ENCODE data around the gene WNT3.
"Not testable (repeated sequence)": the region's sequence is repeated elsewhere in the genome, so short reads cannot be mapped to it uniquely, and the experiment has no call there.

WNT3 gene

GRCh38 chr17:46848534-46848933, 30.0 kb upstream of the WNT3 start:
- H3K36me3 Mint-ChIP-seq (ENCODE audit: low read depth) = no peaks in the 10 kb centered on the region
- peaks cover 15% of the 10 kb centered on the region for H3K4me1 Mint-ChIP-seq (ENCODE audit: low read depth)
- H3K27me3 Mint-ChIP-seq = peaks cover 75% of the 10 kb centered on the region
- peaks cover 3% of the 10 kb centered on the region for H3K9me3 Mint-ChIP-seq
- no peak overlapping the region for H3K4me3 Mint-ChIP-seq
- no peak overlapping the region for H3K27ac Mint-ChIP-seq
- intact Hi-C loops (cut with micrococcal nuclease) = no loop called here

- Mint-ChIP-seq H3K9me3 (peaks cover 13% of the 10 kb centered on the region), H3K4me3 (no peak overlapping the region), H3K4me1 (ENCODE audit: low read depth) (peaks cover 15% of the 10 kb centered on the region), H3K36me3 (ENCODE audit: low read depth) (no peaks in the 10 kb centered on the region), H3K27ac (no peak overlapping the region), H3K27me3 (peaks cover 73% of the 10 kb centered on the region)
- intact Hi-C loops (cut with micrococcal nuclease) = no loop called here
Measured at GRCh38 chr17:46847204-46848191, 29.0 kb upstream of the WNT3 start.

GRCh38 chr17:46842835-46843234, 24.3 kb upstream of the WNT3 start:
- H3K9me3 Mint-ChIP-seq = peaks cover 14% of the 10 kb centered on the region
- no peaks in the 10 kb centered on the region for H3K36me3 Mint-ChIP-seq (ENCODE audit: low read depth)
- peaks cover 6% of the 10 kb centered on the region for H3K4me1 Mint-ChIP-seq (ENCODE audit: low read depth)
- no peak overlapping the region for H3K4me3 Mint-ChIP-seq
- H3K27ac Mint-ChIP-seq = no peak overlapping the region
- H3K27me3 Mint-ChIP-seq = peaks cover 55% of the 10 kb centered on the region
- intact Hi-C loops (cut with micrococcal nuclease) = loop anchor here (1.0 kb wide), 1 partner anchor 97 kb away; no protein-coding TSS in a partner anchor

GRCh38 chr17:46841561-46842379, 23.3 kb upstream of the WNT3 start:
- no peaks in the 10 kb centered on the region for H3K36me3 Mint-ChIP-seq (ENCODE audit: low read depth)
- H3K4me1 Mint-ChIP-seq (ENCODE audit: low read depth) = peaks cover 6% of the 10 kb centered on the region
- intact Hi-C loops (cut with micrococcal nuclease) = loop anchor here (1.0 kb wide), 1 partner anchor 99 kb away; no protein-coding TSS in a partner anchor
- H3K27ac Mint-ChIP-seq = no peak overlapping the region
- peaks cover 14% of the 10 kb centered on the region for H3K9me3 Mint-ChIP-seq
- peaks cover 48% of the 10 kb centered on the region for H3K27me3 Mint-ChIP-seq
- no peak overlapping the region for H3K4me3 Mint-ChIP-seq

- H3K27ac Mint-ChIP-seq; H3K36me3 Mint-ChIP-seq (ENCODE audit: low read depth); intact Hi-C loops (cut with micrococcal nuclease); H3K4me3 Mint-ChIP-seq: not testable (repeated sequence)
- H3K9me3 Mint-ChIP-seq = peaks cover 14% of the 10 kb centered on the region
- H3K4me1 Mint-ChIP-seq (ENCODE audit: low read depth) = peaks cover 12% of the 10 kb centered on the region
- H3K27me3 Mint-ChIP-seq = peaks cover 51% of the 10 kb centered on the region
Measured at GRCh38 chr17:46840596-46840995, 22.1 kb upstream of the WNT3 start.

- H3K27me3 Mint-ChIP-seq = peaks cover 45% of the 10 kb centered on the region
- intact Hi-C loops (cut with micrococcal nuclease) = no loop called here
- H3K4me3 Mint-ChIP-seq = no peak overlapping the region
- no peaks in the 10 kb centered on the region for H3K36me3 Mint-ChIP-seq (ENCODE audit: low read depth)
- H3K9me3 Mint-ChIP-seq = peaks cover 14% of the 10 kb centered on the region
- peaks cover 12% of the 10 kb centered on the region for H3K4me1 Mint-ChIP-seq (ENCODE audit: low read depth)
- no peak overlapping the region for H3K27ac Mint-ChIP-seq
Measured at GRCh38 chr17:46839211-46839610, 20.7 kb upstream of the WNT3 start.

GRCh38 chr17:46837521-46837920, 19.0 kb upstream of the WNT3 start:
- Mint-ChIP-seq H3K4me1 (ENCODE audit: low read depth) (peaks cover 12% of the 10 kb centered on the region), H3K36me3 (ENCODE audit: low read depth) (no peaks in the 10 kb centered on the region), H3K9me3 (peaks cover under 1% of the 10 kb centered on the region), H3K4me3 (no peak overlapping the region), H3K27ac (no peak overlapping the region), H3K27me3 (peaks cover 41% of the 10 kb centered on the region)
- intact Hi-C loops (cut with micrococcal nuclease) = no loop called here

- Mint-ChIP-seq H3K36me3 (ENCODE audit: low read depth) (no peaks in the 10 kb centered on the region), H3K4me1 (ENCODE audit: low read depth) (peaks cover 9% of the 10 kb centered on the region), H3K9me3 (no peaks in the 10 kb centered on the region), H3K27me3 (peaks cover 40% of the 10 kb centered on the region), H3K27ac (no peak overlapping the region), H3K4me3 (no peak overlapping the region)
- intact Hi-C loops (cut with micrococcal nuclease) = no loop called here
Measured at GRCh38 chr17:46836500-46836899, 18.0 kb upstream of the WNT3 start.

GRCh38 chr17:46834846-46835245, 16.4 kb upstream of the WNT3 start:
- H3K27ac Mint-ChIP-seq = no peak overlapping the region

GRCh38 chr17:46833840-46834208, 15.3 kb upstream of the WNT3 start:
- H3K4me3 Mint-ChIP-seq = no peak overlapping the region
- H3K9me3 Mint-ChIP-seq = no peaks in the 10 kb centered on the region
- H3K4me1 Mint-ChIP-seq (ENCODE audit: low read depth) = peaks cover 5% of the 10 kb centered on the region
- no peaks in the 10 kb centered on the region for H3K36me3 Mint-ChIP-seq (ENCODE audit: low read depth)
- intact Hi-C loops (cut with micrococcal nuclease) = no loop called here
- peaks cover 25% of the 10 kb centered on the region for H3K27me3 Mint-ChIP-seq
- no peak overlapping the region for H3K27ac Mint-ChIP-seq

More at GRCh38 chr17:46834846-46835245, 16.4 kb upstream of the WNT3 start:
- no peak overlapping the region for H3K4me3 Mint-ChIP-seq
- H3K4me1 Mint-ChIP-seq (ENCODE audit: low read depth) = peaks cover 5% of the 10 kb centered on the region
- intact Hi-C loops (cut with micrococcal nuclease) = no loop called here
- H3K36me3 Mint-ChIP-seq (ENCODE audit: low read depth) = no peaks in the 10 kb centered on the region
- no peaks in the 10 kb centered on the region for H3K9me3 Mint-ChIP-seq
- H3K27me3 Mint-ChIP-seq = peaks cover 26% of the 10 kb centered on the region

- no peak overlapping the region for H3K27ac Mint-ChIP-seq
- H3K4me3 Mint-ChIP-seq = no peak overlapping the region
- intact Hi-C loops (cut with micrococcal nuclease) = no loop called here
- no peaks in the 10 kb centered on the region for H3K9me3 Mint-ChIP-seq
- H3K36me3 Mint-ChIP-seq (ENCODE audit: low read depth) = no peaks in the 10 kb centered on the region
- peaks cover 27% of the 10 kb centered on the region for H3K27me3 Mint-ChIP-seq
- peaks cover 5% of the 10 kb centered on the region for H3K4me1 Mint-ChIP-seq (ENCODE audit: low read depth)
Measured at GRCh38 chr17:46832945-46833839, 14.7 kb upstream of the WNT3 start.

GRCh38 chr17:46832331-46832821, 13.9 kb upstream of the WNT3 start:
- H3K4me3 Mint-ChIP-seq = no peak overlapping the region
- no peak overlapping the region for H3K27ac Mint-ChIP-seq
- H3K27me3 Mint-ChIP-seq = peaks cover 24% of the 10 kb centered on the region
- H3K4me1 Mint-ChIP-seq (ENCODE audit: low read depth) = peaks cover 5% of the 10 kb centered on the region
- no peaks in the 10 kb centered on the region for H3K36me3 Mint-ChIP-seq (ENCODE audit: low read depth)
- no peaks in the 10 kb centered on the region for H3K9me3 Mint-ChIP-seq
- intact Hi-C loops (cut with micrococcal nuclease) = no loop called here
